Neuron (in vitro differentiated cells): ENCODE data around the gene MYO3B.
"Not testable (repeated sequence)": the region's sequence is repeated elsewhere in the genome, so short reads cannot be mapped to it uniquely, and the experiment has no call there.

Experiments
- H2AFZ ChIP-seq: one replicate; pipeline ENCODE4 v1.6.1; 2013; ENCODE audit warnings: low read depth, mild to moderate bottlenecking, inconsistent platforms, low read length, moderate library complexity
- H3K27me3 ChIP-seq: one replicate; pipeline ENCODE4 v1.6.1; 2013; ENCODE audit warnings: low read length; ENCODE audit not compliant: insufficient read depth
- H3K36me3 ChIP-seq: one replicate; pipeline ENCODE4 v1.6.1; 2013; ENCODE audit warnings: low read length; ENCODE audit not compliant: insufficient read depth
- H3K4me1 ChIP-seq: one replicate; pipeline ENCODE4 v1.6.1; 2013; ENCODE audit warnings: low read length; ENCODE audit not compliant: insufficient read depth
- H3K4me3 ChIP-seq: 2 replicates; pipeline ENCODE4 v1.5.1; 2013; ENCODE audit warnings: mild to moderate bottlenecking, low read length, moderate library complexity
- H3K9me3 ChIP-seq: one replicate; pipeline ENCODE4 v1.6.1; 2013; ENCODE audit warnings: low read length

MYO3B gene

GRCh38 chr2:170582751-170583463 is 405.0 kb downstream of the MYO3B start:
- Histone ChIP-seq H3K4me1 (peaks cover 12% of the 10 kb centered on the region), H3K9me3 (no peaks in the 10 kb centered on the region), H3K27me3 (no peaks in the 10 kb centered on the region), H3K36me3 (no peaks in the 10 kb centered on the region), H3K4me3 (peak overlapping the region; percentile 14), H2AFZ (peak overlapping the region; percentile 64)

- Histone ChIP-seq H3K36me3 (no peaks in the 10 kb centered on the region), H2AFZ (no peak overlapping the region), H3K27me3 (no peaks in the 10 kb centered on the region), H3K9me3 (no peaks in the 10 kb centered on the region), H3K4me1 (peaks cover 12% of the 10 kb centered on the region), H3K4me3 (no peak overlapping the region)
These were observed 407.1 kb downstream of the MYO3B start for GRCh38 chr2:170585067-170585466.

GRCh38 chr2:170586571-170587095 is 408.7 kb downstream of the MYO3B start:
- H3K4me3 ChIP-seq: no peak overlapping the region
- H3K4me1 ChIP-seq: peaks cover 12% of the 10 kb centered on the region
- no peaks in the 10 kb centered on the region for H3K36me3 ChIP-seq
- H2AFZ ChIP-seq: no peak overlapping the region
- H3K9me3 ChIP-seq: no peaks in the 10 kb centered on the region
- H3K27me3 ChIP-seq: no peaks in the 10 kb centered on the region

- no peaks in the 10 kb centered on the region for H3K9me3 ChIP-seq
- H3K4me3 ChIP-seq: no peak overlapping the region
- peaks cover 12% of the 10 kb centered on the region for H3K4me1 ChIP-seq
- no peaks in the 10 kb centered on the region for H3K27me3 ChIP-seq
- H3K36me3 ChIP-seq: no peaks in the 10 kb centered on the region
- H2AFZ ChIP-seq: no peak overlapping the region
These were observed 409.2 kb downstream of the MYO3B start for GRCh38 chr2:170587117-170587516.

GRCh38 chr2:170587922-170588321 is 410.0 kb downstream of the MYO3B start:
- H3K4me3 ChIP-seq: no peak overlapping the region
- H3K4me1 ChIP-seq: peaks cover 4% of the 10 kb centered on the region
- H3K27me3 ChIP-seq: no peaks in the 10 kb centered on the region
- no peak overlapping the region for H2AFZ ChIP-seq
- H3K36me3 ChIP-seq: no peaks in the 10 kb centered on the region
- H3K9me3 ChIP-seq: no peaks in the 10 kb centered on the region

GRCh38 chr2:170588729-170589128 is 410.8 kb downstream of the MYO3B start:
- no peaks in the 10 kb centered on the region for H3K27me3 ChIP-seq
- no peaks in the 10 kb centered on the region for H3K9me3 ChIP-seq
- no peak overlapping the region for H3K4me3 ChIP-seq
- H2AFZ ChIP-seq: no peak overlapping the region
- no peaks in the 10 kb centered on the region for H3K4me1 ChIP-seq
- no peaks in the 10 kb centered on the region for H3K36me3 ChIP-seq

- no peaks in the 10 kb centered on the region for H3K4me1 ChIP-seq
- H3K4me3 ChIP-seq: no peak overlapping the region
These were observed 418.6 kb downstream of the MYO3B start for GRCh38 chr2:170596576-170596975.

GRCh38 chr2:170598067-170598395 is 420.1 kb downstream of the MYO3B start:
- H2AFZ ChIP-seq: no peak overlapping the region
- H3K36me3 ChIP-seq: no peaks in the 10 kb centered on the region
- no peak overlapping the region for H3K4me3 ChIP-seq
- peaks cover 5% of the 10 kb centered on the region for H3K27me3 ChIP-seq
- no peaks in the 10 kb centered on the region for H3K9me3 ChIP-seq
- H3K4me1 ChIP-seq: no peaks in the 10 kb centered on the region

More at GRCh38 chr2:170596576-170596975, 418.6 kb downstream of the MYO3B start:
- Histone ChIP-seq H3K9me3 (no peaks in the 10 kb centered on the region), H2AFZ (no peak overlapping the region), H3K36me3 (no peaks in the 10 kb centered on the region), H3K27me3 (no peaks in the 10 kb centered on the region)

GRCh38 chr2:170601489-170601888 is 423.5 kb downstream of the MYO3B start:
- H3K27me3 ChIP-seq: peaks cover 5% of the 10 kb centered on the region
- no peak overlapping the region for H3K4me3 ChIP-seq
- H3K4me1 ChIP-seq: no peaks in the 10 kb centered on the region
- no peaks in the 10 kb centered on the region for H3K36me3 ChIP-seq
- H3K9me3 ChIP-seq: no peaks in the 10 kb centered on the region
- no peak overlapping the region for H2AFZ ChIP-seq

- H3K4me1 ChIP-seq: no peaks in the 10 kb centered on the region
- H2AFZ ChIP-seq: no peak overlapping the region
- H3K27me3 ChIP-seq: peaks cover 5% of the 10 kb centered on the region
- no peaks in the 10 kb centered on the region for H3K9me3 ChIP-seq
- H3K4me3 ChIP-seq: no peak overlapping the region
- no peaks in the 10 kb centered on the region for H3K36me3 ChIP-seq
These were observed 427.9 kb downstream of the MYO3B start for GRCh38 chr2:170605862-170606261.

GRCh38 chr2:170607171-170607570 is 429.2 kb downstream of the MYO3B start:
- Histone ChIP-seq H2AFZ (no peak overlapping the region), H3K9me3 (no peaks in the 10 kb centered on the region), H3K36me3 (no peaks in the 10 kb centered on the region), H3K4me3 (no peak overlapping the region), H3K27me3 (peaks cover 2% of the 10 kb centered on the region), H3K4me1 (no peaks in the 10 kb centered on the region)

- no peak overlapping the region for H2AFZ ChIP-seq
- H3K4me3 ChIP-seq: no peak overlapping the region
- no peaks in the 10 kb centered on the region for H3K27me3 ChIP-seq
- no peaks in the 10 kb centered on the region for H3K36me3 ChIP-seq
- H3K9me3 ChIP-seq: no peaks in the 10 kb centered on the region
- H3K4me1 ChIP-seq: no peaks in the 10 kb centered on the region
These were observed 432.7 kb downstream of the MYO3B start for GRCh38 chr2:170610615-170611014.

- not testable (repeated sequence) for H3K9me3 ChIP-seq, H3K4me3 ChIP-seq, H3K27me3 ChIP-seq, H2AFZ ChIP-seq, H3K36me3 ChIP-seq, H3K4me1 ChIP-seq
These were observed 441.0 kb downstream of the MYO3B start for GRCh38 chr2:170618948-170619347.

GRCh38 chr2:170635094-170635493 is 457.1 kb downstream of the MYO3B start:
- not testable (repeated sequence) for H3K4me1 ChIP-seq, H3K9me3 ChIP-seq, H3K4me3 ChIP-seq, H2AFZ ChIP-seq, H3K27me3 ChIP-seq, H3K36me3 ChIP-seq
